ENCODE data around the gene CNTN1.

The CNTN1 gene

GRCh38 chr12:40853221-40853620 lies 161.0 kb downstream of the CNTN1 start:
- Histone ChIP-seq H2AFZ (ENCODE audit: low read depth, low read length) (no peak overlapping the region), H3K36me3 (ENCODE audit: insufficient read depth, low read length) (no peaks in the 10 kb centered on the region), H3K4me3 (ENCODE audit: low read length) (no peak overlapping the region), H3K9me3 (ENCODE audit: low read length) (no peaks in the 10 kb centered on the region), H3K27me3 (ENCODE audit: insufficient read depth, low read length) (no peaks in the 10 kb centered on the region), H3K4me1 (ENCODE audit: insufficient read depth, low read length) (peaks cover 4% of the 10 kb centered on the region)

- H3K4me1 ChIP-seq (ENCODE audit: insufficient read depth, low read length) = peaks cover 4% of the 10 kb centered on the region
- H3K36me3 ChIP-seq (ENCODE audit: insufficient read depth, low read length) = no peaks in the 10 kb centered on the region
- no peak overlapping the region for H2AFZ ChIP-seq (ENCODE audit: low read depth, low read length)
- no peaks in the 10 kb centered on the region for H3K9me3 ChIP-seq (ENCODE audit: low read length)
- no peaks in the 10 kb centered on the region for H3K27me3 ChIP-seq (ENCODE audit: insufficient read depth, low read length)
- H3K4me3 ChIP-seq (ENCODE audit: low read length) = no peak overlapping the region
These were observed 162.4 kb downstream of the CNTN1 start for GRCh38 chr12:40854604-40855003.

GRCh38 chr12:40864891-40865290 lies 172.7 kb downstream of the CNTN1 start:
- Histone ChIP-seq H3K27me3 (ENCODE audit: insufficient read depth, low read length) (no peaks in the 10 kb centered on the region), H3K4me1 (ENCODE audit: insufficient read depth, low read length) (no peaks in the 10 kb centered on the region), H3K4me3 (ENCODE audit: low read length) (no peak overlapping the region), H3K36me3 (ENCODE audit: insufficient read depth, low read length) (no peaks in the 10 kb centered on the region), H2AFZ (ENCODE audit: low read depth, low read length) (no peak overlapping the region), H3K9me3 (ENCODE audit: low read length) (no peaks in the 10 kb centered on the region)

GRCh38 chr12:40870981-40871380 lies 178.7 kb downstream of the CNTN1 start:
- H3K4me1 ChIP-seq (ENCODE audit: insufficient read depth, low read length) = no peaks in the 10 kb centered on the region
- no peaks in the 10 kb centered on the region for H3K9me3 ChIP-seq (ENCODE audit: low read length)
- no peaks in the 10 kb centered on the region for H3K36me3 ChIP-seq (ENCODE audit: insufficient read depth, low read length)
- H3K4me3 ChIP-seq (ENCODE audit: low read length) = no peak overlapping the region
- H3K27me3 ChIP-seq (ENCODE audit: insufficient read depth, low read length) = no peaks in the 10 kb centered on the region
- H2AFZ ChIP-seq (ENCODE audit: low read depth, low read length) = no peak overlapping the region

- no peak overlapping the region for H2AFZ ChIP-seq (ENCODE audit: low read depth, low read length)
- no peaks in the 10 kb centered on the region for H3K27me3 ChIP-seq (ENCODE audit: insufficient read depth, low read length)
- no peaks in the 10 kb centered on the region for H3K36me3 ChIP-seq (ENCODE audit: insufficient read depth, low read length)
- no peaks in the 10 kb centered on the region for H3K9me3 ChIP-seq (ENCODE audit: low read length)
- no peaks in the 10 kb centered on the region for H3K4me1 ChIP-seq (ENCODE audit: insufficient read depth, low read length)
- H3K4me3 ChIP-seq (ENCODE audit: low read length) = no peak overlapping the region
These were observed 182.6 kb downstream of the CNTN1 start for GRCh38 chr12:40874868-40875267.

- no peak overlapping the region for H2AFZ ChIP-seq (ENCODE audit: low read depth, low read length)
- no peaks in the 10 kb centered on the region for H3K27me3 ChIP-seq (ENCODE audit: insufficient read depth, low read length)
- no peaks in the 10 kb centered on the region for H3K36me3 ChIP-seq (ENCODE audit: insufficient read depth, low read length)
- no peaks in the 10 kb centered on the region for H3K4me1 ChIP-seq (ENCODE audit: insufficient read depth, low read length)
- H3K9me3 ChIP-seq (ENCODE audit: low read length) = no peaks in the 10 kb centered on the region
- H3K4me3 ChIP-seq (ENCODE audit: low read length) = no peak overlapping the region
These were observed 197.1 kb downstream of the CNTN1 start for GRCh38 chr12:40889329-40889728.

- Histone ChIP-seq H3K4me3 (ENCODE audit: low read length) (no peak overlapping the region), H3K36me3 (ENCODE audit: insufficient read depth, low read length) (no peaks in the 10 kb centered on the region), H3K4me1 (ENCODE audit: insufficient read depth, low read length) (no peaks in the 10 kb centered on the region), H3K9me3 (ENCODE audit: low read length) (no peaks in the 10 kb centered on the region), H2AFZ (ENCODE audit: low read depth, low read length) (no peak overlapping the region), H3K27me3 (ENCODE audit: insufficient read depth, low read length) (no peaks in the 10 kb centered on the region)
These were observed 200.3 kb downstream of the CNTN1 start for GRCh38 chr12:40892528-40892927.

GRCh38 chr12:40898505-40898904 lies 206.3 kb downstream of the CNTN1 start:
- H2AFZ ChIP-seq (ENCODE audit: low read depth, low read length) = no peak overlapping the region
- H3K4me3 ChIP-seq (ENCODE audit: low read length) = no peak overlapping the region
- no peaks in the 10 kb centered on the region for H3K27me3 ChIP-seq (ENCODE audit: insufficient read depth, low read length)
- no peaks in the 10 kb centered on the region for H3K4me1 ChIP-seq (ENCODE audit: insufficient read depth, low read length)
- H3K36me3 ChIP-seq (ENCODE audit: insufficient read depth, low read length) = no peaks in the 10 kb centered on the region
- no peaks in the 10 kb centered on the region for H3K9me3 ChIP-seq (ENCODE audit: low read length)

GRCh38 chr12:40903040-40903439 lies 210.8 kb downstream of the CNTN1 start:
- no peak overlapping the region for H2AFZ ChIP-seq (ENCODE audit: low read depth, low read length)
- no peaks in the 10 kb centered on the region for H3K9me3 ChIP-seq (ENCODE audit: low read length)
- H3K27me3 ChIP-seq (ENCODE audit: insufficient read depth, low read length) = no peaks in the 10 kb centered on the region
- no peak overlapping the region for H3K4me3 ChIP-seq (ENCODE audit: low read length)
- no peaks in the 10 kb centered on the region for H3K36me3 ChIP-seq (ENCODE audit: insufficient read depth, low read length)
- no peaks in the 10 kb centered on the region for H3K4me1 ChIP-seq (ENCODE audit: insufficient read depth, low read length)

- H3K9me3 ChIP-seq (ENCODE audit: low read length) = no peaks in the 10 kb centered on the region
- H3K36me3 ChIP-seq (ENCODE audit: insufficient read depth, low read length) = no peaks in the 10 kb centered on the region
These were observed 214.9 kb downstream of the CNTN1 start for GRCh38 chr12:40907115-40907527.

GRCh38 chr12:40911676-40912075 lies 219.4 kb downstream of the CNTN1 start:
- H2AFZ ChIP-seq (ENCODE audit: low read depth, low read length) = no peak overlapping the region
- no peak overlapping the region for H3K4me3 ChIP-seq (ENCODE audit: low read length)
- no peaks in the 10 kb centered on the region for H3K9me3 ChIP-seq (ENCODE audit: low read length)
- no peaks in the 10 kb centered on the region for H3K36me3 ChIP-seq (ENCODE audit: insufficient read depth, low read length)
- no peaks in the 10 kb centered on the region for H3K4me1 ChIP-seq (ENCODE audit: insufficient read depth, low read length)
- no peaks in the 10 kb centered on the region for H3K27me3 ChIP-seq (ENCODE audit: insufficient read depth, low read length)

More at GRCh38 chr12:40907115-40907527, 214.9 kb downstream of the CNTN1 start:
- no peaks in the 10 kb centered on the region for H3K27me3 ChIP-seq (ENCODE audit: insufficient read depth, low read length)
- no peak overlapping the region for H3K4me3 ChIP-seq (ENCODE audit: low read length)
- no peaks in the 10 kb centered on the region for H3K4me1 ChIP-seq (ENCODE audit: insufficient read depth, low read length)
- H2AFZ ChIP-seq (ENCODE audit: low read depth, low read length) = no peak overlapping the region

- H3K36me3 ChIP-seq (ENCODE audit: insufficient read depth, low read length) = no peaks in the 10 kb centered on the region
- no peaks in the 10 kb centered on the region for H3K27me3 ChIP-seq (ENCODE audit: insufficient read depth, low read length)
- no peaks in the 10 kb centered on the region for H3K4me1 ChIP-seq (ENCODE audit: insufficient read depth, low read length)
- H2AFZ ChIP-seq (ENCODE audit: low read depth, low read length) = no peak overlapping the region
- no peaks in the 10 kb centered on the region for H3K9me3 ChIP-seq (ENCODE audit: low read length)
- no peak overlapping the region for H3K4me3 ChIP-seq (ENCODE audit: low read length)
These were observed 222.9 kb downstream of the CNTN1 start for GRCh38 chr12:40915172-40915571.

- Histone ChIP-seq H3K4me3 (ENCODE audit: low read length) (no peak overlapping the region), H3K9me3 (ENCODE audit: low read length) (no peaks in the 10 kb centered on the region), H3K36me3 (ENCODE audit: insufficient read depth, low read length) (no peaks in the 10 kb centered on the region), H3K4me1 (ENCODE audit: insufficient read depth, low read length) (no peaks in the 10 kb centered on the region), H3K27me3 (ENCODE audit: insufficient read depth, low read length) (no peaks in the 10 kb centered on the region), H2AFZ (ENCODE audit: low read depth, low read length) (no peak overlapping the region)
These were observed 225.3 kb downstream of the CNTN1 start for GRCh38 chr12:40917561-40917960.

GRCh38 chr12:40921563-40922163 lies 229.4 kb downstream of the CNTN1 start:
- no peak overlapping the region for H2AFZ ChIP-seq (ENCODE audit: low read depth, low read length)
- H3K9me3 ChIP-seq (ENCODE audit: low read length) = no peaks in the 10 kb centered on the region
- no peaks in the 10 kb centered on the region for H3K36me3 ChIP-seq (ENCODE audit: insufficient read depth, low read length)
- peaks cover 3% of the 10 kb centered on the region for H3K27me3 ChIP-seq (ENCODE audit: insufficient read depth, low read length)
- H3K4me1 ChIP-seq (ENCODE audit: insufficient read depth, low read length) = no peaks in the 10 kb centered on the region
- H3K4me3 ChIP-seq (ENCODE audit: low read length) = no peak overlapping the region
